Fibroblast of skin of left quadriceps (primary cell): ENCODE results near the gene EXOC1L.

Source experiments
- DNase-seq, 2 experiments: peaks; one replicate each; pipeline ENCODE4 v3.0.0-alpha.2; 2013; ENCODE audit warnings: low read depth in 2 of 2

The EXOC1L gene, protein sequence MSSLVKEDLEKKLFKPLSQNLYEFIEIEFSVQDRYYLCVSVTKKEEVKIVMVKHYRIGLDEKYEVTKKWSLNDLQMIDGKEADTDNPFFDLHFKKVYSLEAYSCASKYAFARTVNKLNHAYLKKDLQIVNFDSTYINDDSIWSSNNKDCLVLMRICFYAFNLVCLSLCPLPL

DNA sequence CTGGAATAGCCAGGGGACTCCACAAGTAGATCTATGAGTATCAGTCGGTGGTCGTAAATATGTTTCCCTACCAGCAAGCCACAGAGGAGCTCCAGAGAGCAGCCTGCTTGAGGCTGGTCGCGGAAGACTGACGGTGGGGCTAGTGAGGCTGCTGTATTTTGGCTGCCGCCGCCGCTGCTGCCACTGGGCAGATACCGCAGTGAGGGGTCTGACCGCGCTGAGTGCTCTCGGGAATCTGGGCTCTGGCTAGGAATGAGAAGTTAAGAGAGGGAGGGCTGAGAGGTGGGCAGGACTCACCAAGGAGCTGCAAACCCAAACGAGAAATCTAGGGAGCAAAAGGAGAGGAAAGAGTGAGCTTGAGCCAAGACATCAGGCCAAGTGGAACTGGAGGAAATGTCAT is at the start of gene EXOC1L:
Gene EXOC1L (plus strand): TSS at position 157 of the 400 bp plus-strand sequence. CDS start 237 bp downstream, at position 394.
- DNase-seq = peak in 1 of 2 experiments; percentile 1

DNA sequence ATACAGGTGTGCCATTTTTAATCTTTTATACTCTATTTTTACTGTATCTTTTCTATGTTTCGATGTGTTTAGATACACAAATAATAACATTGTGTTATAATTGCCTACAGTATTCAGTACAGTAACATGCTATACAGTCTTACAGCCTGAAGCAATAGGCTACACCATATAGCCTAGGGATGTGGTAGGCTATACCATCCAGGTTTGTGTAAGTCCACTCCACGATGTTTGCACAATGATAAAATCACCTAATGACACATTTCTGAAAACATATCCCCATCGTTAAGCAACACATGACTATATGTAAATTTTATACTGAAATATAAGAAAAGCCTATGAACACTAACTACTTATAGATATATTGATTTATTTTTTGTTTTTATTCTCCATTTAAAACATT is 48.9 kb upstream of the EXOC1L start:
- DNase-seq = no peak

DNA sequence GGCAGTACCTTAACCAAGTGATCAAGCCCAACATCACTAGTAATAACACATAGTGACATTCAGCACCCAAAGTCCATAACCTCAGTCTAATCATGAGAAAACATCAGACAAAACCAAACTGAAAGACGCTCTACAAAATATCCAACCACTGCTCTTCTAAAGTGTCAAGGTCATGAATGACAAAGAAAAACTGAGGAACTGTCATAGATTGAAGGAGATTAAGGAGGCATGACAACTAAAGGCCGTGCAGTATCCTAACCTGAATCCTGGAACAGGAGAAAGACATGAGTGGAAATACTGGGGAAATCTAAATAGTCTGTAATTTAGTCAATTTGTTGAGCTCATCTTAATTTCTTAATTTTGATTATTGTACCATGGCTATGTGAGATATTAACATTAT is 38.2 kb upstream of the EXOC1L start:
- no peak for DNase-seq

DNA sequence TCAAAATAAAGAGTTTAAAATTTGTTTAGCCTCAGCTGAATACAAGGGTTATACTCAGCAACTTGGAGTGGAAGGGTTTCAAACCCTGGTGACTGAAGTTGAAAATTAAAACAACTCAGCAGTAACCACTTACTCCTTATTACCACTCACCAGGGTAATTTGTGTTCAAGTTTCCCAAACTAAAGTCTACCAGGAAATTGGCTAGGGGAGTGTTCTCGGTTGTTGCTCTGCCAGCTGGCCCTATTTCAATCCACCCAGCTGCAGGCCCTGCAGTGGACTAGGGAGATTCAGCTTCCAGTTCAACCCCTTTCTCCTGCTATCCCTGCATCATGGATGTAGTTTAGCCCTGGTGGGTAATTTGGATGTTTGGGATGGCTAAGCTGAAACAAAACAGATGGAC is 37.8 kb upstream of the EXOC1L start:
- no peak for DNase-seq

DNA sequence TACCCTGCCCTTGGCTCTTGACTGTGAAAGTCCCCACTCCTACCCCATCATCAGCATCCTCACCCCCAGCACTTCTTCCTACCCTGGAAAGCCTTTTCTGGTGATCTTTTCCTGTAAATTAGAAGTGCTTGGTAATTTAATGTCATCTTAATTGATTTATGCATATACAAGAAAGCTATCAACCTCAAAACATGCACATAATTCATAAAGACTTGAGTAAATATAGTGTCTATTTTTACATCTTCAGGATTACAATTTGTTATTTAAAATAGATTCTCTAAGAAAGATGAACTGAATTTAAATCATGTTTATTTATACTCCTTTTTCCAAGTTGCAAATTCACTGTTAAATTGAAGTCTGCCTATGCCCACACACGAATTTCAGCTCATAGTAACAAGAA is 36.0 kb upstream of the EXOC1L start:
- DNase-seq = no peak

DNA sequence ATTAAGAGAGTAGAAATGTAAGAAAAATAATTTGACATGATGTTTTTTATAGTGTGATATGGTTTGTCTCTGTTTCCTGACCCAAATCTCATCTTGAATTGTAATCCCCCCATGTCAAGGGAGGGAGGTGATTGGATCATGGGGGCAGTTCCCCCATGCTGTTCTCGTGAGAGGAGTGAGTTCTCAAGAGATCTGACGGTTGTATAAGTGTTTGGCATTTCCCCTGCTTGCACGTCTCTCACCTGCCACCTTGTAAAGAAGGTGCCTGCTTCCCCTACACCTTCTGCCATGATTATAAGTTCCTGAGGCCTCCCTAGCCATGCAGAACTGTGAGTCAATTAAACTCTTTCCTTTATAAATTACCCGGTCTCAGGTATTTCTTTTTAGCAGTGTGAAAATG is 34.8 kb upstream of the EXOC1L start:
- DNase-seq = no peak

DNA sequence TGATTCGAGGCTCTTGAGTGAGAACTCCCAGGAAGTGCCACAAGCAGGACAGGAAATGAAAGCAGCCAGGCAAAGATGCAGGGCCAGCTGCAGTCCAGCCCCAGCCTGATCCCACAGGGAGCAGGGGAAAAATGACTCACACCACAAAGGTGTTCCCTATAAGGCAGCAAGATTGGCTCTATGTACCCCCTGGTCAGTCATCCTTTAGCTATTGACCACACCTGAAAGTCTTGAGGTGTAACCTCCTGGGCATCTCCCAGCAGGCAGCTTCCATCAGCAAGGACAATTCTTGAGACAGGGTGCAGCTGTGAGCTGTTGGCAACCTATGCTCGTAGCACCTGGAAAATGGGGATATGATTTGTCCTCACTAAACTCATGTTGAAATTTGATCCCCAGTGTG is 27.9 kb upstream of the EXOC1L start:
- DNase-seq = no peak

DNA sequence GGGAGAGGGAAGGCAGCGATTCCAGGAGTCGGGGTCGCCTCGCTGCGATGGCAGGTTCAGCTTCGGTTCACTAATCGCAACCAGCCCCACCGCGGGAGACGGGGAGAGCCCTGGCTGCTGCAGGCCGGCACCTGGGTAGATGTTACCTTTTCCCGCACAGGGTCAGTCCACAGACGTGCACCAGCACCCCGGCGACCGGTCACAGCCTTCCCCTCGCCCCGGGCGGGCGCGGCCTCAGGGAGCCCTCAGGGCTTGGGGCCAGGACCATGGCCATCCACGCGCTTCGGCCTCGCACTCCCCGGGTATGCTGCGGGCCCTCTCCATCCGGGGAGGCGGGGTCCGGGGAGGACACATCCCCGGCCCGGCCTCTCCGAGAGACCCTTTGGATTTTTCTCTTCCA is 26.1 kb upstream of the EXOC1L start:
- no peak for DNase-seq

DNA sequence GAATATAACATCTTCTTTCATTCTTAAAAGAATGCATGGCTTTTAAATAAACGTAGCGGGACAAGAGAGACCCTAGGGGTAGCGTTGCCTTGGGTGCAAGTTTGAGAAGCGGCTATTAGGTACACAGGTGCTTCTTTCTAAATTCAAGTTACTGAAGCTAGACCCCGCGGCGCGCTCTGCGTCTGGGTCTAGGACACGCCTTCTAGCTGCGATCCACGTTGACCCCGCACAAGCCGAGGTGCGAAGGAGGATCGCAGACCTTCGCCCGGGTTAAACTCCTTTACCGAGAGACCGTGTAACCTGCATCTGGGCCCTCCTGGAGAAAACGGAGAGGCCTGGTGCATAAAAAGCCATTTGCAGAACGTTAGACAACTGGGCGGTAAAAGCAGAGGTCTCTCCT is 25.5 kb upstream of the EXOC1L start:
- no peak for DNase-seq

DNA sequence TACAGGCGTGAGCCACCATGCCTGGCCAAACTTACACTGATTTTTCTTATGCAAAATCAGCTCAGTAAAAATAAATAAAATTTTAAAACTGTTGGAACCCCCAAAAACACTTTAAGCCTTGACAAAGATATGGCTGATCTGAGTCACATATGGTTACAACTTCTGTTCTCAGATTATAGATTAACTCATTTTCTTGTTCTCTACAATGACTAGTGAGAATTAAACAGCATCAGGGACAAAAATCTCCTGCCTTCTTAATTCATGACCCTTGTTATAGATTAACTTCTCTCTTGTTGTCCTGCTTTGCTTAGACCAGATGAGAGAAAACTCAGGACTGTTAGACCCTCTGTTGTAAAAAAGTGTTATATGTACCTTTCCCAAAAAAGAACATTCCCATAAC is 24.2 kb upstream of the EXOC1L start:
- DNase-seq = no peak

DNA sequence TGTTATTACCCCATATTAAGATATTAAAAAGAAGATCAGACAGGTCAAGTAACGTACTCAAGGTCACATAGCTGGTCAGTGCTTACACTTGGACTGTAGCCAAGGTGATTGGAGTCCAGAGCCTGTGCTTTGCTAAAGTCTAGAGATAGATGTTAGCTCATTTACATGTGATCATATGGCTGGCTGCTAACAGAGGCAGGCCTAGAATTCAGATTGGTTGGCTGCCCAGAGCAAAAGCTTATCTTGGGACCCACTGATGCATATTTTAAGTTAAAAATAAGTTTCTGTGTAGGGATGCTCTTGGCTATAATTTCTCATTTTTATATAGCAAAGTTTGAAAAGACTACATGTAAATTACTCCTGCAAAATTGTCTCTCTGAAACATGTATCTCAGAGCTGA is 18.1 kb upstream of the EXOC1L start:
- no peak for DNase-seq

DNA sequence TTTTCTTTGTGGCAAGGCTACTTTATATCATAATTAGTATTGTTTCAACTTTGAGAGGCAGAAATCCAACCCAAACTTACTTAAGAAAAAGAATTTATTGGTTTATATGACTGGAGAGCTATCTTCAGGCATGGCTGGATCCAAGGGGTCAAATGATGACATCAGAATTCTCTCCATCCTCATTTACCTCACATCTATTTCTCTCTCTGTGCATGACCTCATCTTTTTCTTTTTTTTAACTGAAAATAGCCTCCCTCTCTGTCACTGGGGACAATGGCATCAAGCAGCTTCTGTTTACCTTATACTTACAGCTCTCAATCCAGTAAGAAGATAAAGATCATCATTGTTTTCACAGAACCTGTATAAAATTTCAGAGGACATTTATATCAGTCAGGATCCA is 12.0 kb upstream of the EXOC1L start:
- DNase-seq = no peak

DNA sequence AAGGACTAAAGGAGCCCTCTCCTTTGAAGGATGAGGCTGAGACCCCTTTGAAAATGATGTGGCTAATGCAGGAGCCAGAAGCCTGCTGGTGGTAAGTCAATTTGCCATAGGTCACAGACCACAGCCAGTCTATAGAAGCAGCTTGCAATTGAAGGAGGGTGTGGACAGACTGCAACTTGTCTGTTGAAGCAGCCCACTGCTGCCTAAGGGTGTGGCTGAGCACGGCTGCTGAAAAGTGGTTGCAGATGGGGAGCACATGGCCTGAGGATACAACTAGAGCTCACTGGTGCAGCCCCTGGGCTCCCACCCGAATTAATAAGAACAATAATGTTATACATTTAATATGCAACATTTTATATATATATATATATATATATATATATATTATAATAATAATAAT is 11.4 kb upstream of the EXOC1L start:
- DNase-seq = no peak

DNA sequence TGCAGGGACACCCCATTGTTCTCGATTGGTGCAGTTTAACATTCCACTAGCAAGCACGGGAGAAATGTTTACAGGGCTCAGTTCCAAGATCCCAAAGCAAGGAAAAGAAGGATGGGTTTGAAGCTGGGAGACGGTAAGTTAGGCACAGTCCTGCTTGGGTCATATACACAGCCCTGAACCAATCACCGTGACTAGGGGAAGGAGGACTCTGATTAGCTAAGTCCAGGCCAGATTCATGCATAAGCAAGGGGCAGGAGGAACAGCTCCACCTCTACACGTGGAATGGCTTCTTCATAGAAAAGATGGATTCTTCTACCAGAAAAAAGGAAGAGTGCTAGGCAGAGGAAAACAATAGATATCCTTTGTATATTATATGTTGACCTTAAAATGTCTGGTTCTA is 11.0 kb upstream of the EXOC1L start:
- DNase-seq = no peak

DNA sequence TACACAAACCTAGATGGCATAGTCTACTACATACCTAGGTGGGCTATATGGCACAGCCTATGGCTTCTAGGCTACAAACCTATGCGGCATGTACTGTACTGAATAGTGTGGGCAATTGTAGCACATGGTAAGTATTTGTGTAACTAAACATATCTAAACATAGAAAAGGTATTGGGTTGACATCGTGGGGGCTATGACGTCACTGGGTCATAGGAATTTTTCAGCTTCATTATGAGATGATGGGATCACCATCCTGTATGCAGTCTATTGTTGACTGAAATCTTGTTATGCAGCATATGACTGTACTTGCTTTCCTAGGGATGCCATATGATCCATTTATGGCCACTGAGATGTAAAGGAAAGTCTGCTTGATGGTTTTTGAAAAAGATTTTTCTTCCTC is 1.9 kb upstream of the EXOC1L start:
- no peak for DNase-seq

DNA sequence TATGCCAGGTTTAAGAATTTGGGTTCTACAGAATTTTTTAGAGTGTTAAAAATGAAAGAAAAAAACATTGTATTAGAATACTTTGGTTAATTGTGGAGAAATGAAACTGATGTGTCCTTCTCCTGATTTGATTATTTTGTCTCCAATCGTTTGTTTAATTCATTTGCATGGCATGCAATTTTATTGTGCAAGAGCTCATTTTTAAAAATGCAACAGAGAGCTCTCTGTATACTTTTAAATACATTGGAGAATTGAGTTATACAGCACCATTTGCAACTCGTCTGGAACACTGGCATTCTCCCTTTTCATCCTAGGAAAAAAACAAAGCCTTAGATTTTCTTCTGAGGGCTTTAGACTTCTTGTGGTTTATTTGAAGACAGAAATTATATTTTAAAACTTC is 689 bp downstream of the EXOC1L start:
- DNase-seq = no peak

DNA sequence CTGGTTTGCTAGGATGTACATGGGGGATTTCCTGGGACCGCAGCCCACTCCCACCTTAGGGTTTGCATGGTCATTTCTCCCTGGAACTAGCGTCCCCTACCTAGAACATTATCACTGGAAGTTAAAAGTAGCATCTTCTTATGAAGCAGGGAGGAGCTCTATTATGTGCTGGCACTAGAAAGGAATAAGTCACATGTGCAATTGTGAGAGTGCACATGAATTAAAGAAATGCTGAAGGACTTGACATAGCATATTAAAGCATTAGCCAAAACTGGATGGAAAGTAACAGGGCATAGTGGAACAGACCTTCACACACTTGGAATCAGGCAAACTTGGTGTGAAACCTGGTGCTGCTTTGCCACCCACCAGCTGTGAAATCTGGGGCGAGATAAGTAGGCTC is 2.7 kb downstream of the EXOC1L start:
- DNase-seq = no peak

DNA sequence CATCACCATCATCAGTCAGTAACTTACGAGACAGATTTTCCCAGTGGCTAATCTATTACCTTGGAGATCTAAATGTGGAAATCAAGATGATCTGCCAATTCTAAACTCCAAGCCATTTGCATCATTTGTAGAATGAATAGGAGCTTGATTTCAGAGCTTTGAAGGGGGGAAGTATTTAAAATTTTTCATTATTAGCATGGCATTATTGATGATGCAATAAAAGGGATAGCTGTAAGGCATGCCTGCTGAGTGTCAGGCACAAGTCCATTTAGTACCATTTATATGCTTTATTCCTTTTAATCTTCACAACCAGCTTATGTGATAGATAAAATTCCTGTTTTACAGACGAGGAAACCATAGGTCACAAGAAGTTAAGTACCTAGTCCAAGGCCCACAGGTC is 5.3 kb downstream of the EXOC1L start:
- no peak for DNase-seq

DNA sequence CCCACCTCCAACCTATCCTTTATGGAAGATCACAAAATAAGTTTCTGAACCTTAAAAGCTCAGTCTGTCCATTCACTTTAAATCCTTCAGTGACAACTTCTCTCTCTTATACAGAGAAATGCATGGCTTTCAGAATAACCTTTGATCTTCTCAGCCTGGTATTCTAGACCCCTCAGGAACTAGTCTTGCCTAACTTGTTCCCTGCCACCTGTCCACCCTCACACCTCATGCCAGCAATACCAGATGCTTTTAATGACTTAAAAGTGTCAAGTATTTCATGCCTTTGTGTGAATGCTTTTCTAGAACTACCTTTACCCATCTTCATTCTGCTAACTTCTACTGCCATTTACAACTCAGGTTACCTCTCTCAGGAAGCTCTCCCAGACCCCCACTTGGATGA is 7.4 kb downstream of the EXOC1L start:
- DNase-seq = no peak

DNA sequence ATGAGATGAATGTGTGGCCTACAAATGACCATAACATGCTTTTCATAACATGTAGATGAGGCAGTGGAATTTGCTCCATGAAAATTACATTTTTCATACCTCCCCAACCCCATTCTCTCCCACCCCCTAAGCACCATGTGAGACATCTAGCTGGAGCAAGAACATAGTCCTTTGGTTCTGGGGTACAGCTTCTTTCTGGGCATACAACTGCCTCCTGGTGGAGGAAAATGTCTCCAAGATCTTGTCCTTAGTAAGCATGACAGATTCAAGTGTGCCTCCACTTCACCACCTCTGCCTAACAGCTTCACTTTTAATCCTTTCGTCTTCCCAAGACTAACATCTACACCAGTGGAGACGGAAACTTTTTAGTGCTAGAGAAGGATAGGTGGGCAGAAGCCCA is 8.0 kb downstream of the EXOC1L start:
- no peak for DNase-seq

DNA sequence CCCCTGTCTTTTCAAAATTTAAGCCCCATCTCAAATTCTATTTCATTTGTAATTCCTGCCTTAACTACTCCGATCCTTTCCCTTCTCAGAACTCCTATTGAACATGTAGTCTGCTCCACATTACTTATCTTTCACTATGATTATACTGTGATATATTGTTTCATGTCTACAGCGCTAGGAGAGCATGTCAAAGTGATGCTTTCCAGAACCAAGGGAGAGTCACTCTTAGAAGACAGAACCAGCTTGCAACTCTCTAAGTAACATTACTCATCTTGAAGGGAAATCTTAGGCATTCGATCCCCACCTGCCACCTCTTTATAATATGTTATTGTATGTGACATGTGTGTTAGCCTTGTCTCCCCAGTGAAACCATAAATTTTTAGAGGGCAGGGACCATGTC is 10.5 kb downstream of the EXOC1L start:
- DNase-seq = no peak

DNA sequence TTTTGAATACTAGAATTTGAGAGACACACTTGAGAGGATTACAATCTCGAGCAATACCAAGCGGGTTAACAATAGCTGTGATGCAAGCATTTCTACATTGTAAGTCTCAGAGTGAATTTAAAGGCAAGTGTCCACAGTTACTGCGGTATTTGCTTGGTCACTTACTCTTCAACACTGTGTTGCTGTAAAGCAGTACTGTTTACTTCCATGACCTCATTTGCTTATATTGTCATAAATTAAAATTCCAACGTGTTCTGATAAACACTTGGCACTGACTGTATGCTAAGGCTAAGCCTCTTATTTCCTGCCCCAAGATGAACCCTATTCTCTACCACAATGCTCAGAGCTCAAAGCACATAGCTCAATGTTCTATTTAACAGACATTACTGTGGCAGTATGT is 11.1 kb downstream of the EXOC1L start:
- DNase-seq = no peak

DNA sequence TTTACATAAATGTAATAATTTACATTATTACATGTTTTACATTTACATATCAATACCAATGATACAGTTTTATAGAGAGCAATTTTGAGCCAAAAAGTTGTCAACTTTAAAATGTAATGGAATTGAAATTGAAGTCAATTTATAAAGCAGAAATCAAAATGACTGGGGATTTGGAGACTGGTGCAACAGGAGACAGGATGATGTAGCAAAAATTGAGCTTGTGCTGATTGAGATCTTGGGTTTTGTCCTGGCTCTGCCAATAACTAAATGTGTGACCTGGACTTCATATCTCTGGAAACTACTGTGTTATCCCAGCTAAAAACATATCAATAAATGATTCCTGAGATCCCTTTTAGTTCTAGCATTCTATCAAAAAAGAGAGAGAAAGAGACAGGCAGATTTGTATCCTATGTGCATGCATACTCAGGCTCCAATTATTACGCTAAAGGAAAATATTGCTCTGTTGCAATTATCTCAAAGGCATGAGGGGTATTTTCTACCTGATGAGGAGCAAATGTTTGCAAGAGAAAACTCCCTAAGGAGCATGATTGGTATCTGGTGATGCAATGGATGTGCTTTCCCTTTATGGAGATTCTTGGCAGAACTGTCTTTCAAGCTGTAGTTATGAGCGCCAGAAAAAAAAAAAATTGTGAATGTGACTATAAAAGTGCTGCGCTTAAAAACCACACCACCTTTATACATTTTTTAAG is 14.7 kb downstream of the EXOC1L start:
- peak in 1 of 2 experiments; percentile 3 for DNase-seq

DNA sequence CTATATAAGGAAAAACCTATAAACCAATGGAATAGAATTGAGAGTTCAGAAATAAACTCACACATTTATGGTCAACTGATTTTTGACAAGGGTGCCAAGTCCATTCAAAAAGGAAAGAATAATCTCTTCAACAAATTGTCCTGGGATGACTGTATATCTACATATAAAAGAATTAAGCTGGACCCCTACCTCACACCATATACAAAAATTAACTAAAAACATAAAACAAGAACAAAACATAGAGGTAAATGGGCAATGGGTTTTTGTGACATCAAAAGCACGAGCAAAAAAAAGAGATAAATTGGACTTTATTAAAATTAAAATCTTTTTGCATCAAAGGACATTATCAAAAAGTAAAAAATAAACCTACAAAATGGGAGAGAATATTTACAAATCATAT is 18.3 kb downstream of the EXOC1L start:
- no peak for DNase-seq
